ENCODE data around the gene RXRG.
"Not testable (repeated sequence)": the region's sequence is repeated elsewhere in the genome, so short reads cannot be mapped to it uniquely, and the experiment has no call there.

Gene RXRG

DNA sequence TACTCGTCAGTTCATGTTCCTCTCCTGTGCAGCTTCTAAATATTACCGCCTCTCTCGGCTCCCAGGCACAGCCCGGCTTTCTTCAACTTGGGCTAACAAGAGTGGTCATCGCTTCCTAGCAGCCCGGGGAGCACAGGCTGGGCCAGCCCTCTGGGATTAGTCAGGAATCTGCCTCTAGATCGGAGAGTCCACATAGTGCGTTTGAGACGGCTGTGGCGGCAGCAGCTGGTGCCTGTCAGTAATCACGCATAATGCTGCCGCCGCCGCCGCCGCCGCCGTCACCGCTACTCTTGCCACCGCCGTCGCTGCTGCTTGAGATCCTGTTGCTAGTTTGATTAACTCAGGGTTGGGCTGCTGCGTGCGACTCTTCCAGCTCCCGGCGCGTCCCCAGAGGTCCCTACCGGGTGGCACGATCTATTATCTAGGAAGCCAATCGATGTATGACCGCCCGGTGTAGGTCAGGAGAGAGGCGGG, at the start of gene RXRG:
TSS of gene RXRG (minus strand) at position 230 of the 474 bp plus-strand sequence. CDS start 233 bp downstream, outside the sequence.
- no peak for DNase-seq

DNA sequence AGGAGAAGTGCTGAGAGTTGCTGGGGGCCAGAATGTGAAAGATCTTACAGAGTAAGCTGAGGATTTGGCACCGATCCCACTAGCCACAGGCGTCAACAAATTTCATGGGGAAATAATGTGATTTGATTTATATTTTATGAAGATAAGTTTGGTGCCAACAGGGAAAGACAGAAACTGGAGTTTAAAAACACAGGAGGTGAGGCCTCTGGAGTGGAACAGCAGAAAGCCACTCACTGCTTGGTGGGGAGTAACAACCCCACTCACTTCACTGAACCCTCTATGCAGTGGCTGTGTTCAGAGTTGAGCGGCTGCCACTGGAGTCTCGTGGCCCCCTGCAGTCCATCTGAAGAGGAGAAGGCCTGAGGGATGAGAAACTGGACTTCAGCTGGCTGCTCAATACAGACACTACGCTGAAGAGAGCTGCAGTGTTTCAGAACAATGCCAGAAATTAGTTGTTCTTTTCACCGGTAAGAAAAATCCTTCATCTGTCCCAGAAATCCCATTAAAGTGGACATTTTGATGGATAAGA, 48.0 kb upstream of the RXRG start:
- no peak for DNase-seq

- DNase-seq, result no peak
Measured at GRCh38 chr1:165490175-165490574, 45.2 kb upstream of the RXRG start.

DNA sequence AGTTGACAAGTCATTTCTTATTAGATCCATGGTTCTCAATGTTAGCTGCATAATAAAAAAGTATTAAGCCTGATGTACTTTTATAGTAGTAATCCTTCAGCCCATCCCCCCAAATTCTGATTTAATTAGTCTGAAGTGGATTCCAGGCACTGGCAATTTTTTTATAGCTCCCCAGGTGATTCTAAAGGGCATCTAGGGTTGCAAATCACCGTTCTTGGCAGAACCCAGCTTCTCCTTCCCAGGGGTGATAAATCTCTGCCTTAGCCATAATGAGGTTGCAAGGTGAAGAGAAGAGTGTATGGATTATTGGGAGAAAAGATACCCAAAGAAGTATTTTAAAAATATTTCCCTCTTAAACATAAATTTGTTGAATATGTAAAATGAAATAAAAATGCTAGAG, 43.0 kb upstream of the RXRG start:
- no peak for DNase-seq

GRCh38 chr1:165486663-165487062, 41.7 kb upstream of the RXRG start:
- no peak for DNase-seq

DNA sequence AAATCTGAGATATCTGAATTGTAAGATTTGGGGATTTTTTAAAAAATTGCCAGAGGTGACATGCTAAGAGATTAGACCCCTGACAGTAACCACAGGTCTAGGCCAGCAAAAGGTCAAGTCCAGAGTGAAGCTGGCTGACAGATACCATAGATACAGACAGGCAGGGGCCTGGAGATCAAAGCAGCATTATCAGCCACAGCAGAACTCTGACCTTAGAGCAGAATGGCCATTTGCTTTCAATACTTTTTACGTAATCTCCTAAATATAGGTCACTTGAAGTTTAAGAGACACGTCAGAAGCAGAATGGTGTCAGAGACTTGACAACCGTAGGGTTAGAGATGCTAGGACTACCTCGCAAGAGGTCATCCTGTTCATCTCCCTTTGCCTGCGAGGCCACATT, 40.8 kb upstream of the RXRG start:
- DNase-seq, result no peak

GRCh38 chr1:165484532-165484931, 39.6 kb upstream of the RXRG start:
- DNase-seq, result no peak

- no peak for DNase-seq
Measured at GRCh38 chr1:165483412-165483811, 38.5 kb upstream of the RXRG start.

- DNase-seq, result no peak
Measured at GRCh38 chr1:165481820-165482532, 37.0 kb upstream of the RXRG start.

DNA sequence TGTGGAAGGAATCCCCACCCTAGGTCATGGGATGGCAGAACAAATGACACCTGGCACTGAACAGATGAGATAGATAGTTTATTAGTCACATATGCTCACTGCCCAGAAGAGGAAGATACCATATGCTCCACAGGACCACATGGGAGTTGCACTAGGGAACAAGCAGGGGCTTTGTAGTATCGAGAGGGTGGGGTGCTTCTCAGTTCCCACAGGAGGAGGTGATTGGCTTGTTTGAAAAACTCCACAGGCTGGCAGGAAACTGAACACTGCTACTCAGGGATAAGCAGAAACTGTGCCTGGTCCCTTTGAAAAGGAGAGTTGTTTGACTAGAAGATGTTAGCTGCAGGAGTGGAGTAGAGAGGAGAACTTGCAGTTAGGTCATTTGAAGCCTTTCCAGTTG, 31.9 kb upstream of the RXRG start:
- no peak for DNase-seq

- no peak for DNase-seq
Measured at GRCh38 chr1:165474196-165474595, 29.3 kb upstream of the RXRG start.

DNA sequence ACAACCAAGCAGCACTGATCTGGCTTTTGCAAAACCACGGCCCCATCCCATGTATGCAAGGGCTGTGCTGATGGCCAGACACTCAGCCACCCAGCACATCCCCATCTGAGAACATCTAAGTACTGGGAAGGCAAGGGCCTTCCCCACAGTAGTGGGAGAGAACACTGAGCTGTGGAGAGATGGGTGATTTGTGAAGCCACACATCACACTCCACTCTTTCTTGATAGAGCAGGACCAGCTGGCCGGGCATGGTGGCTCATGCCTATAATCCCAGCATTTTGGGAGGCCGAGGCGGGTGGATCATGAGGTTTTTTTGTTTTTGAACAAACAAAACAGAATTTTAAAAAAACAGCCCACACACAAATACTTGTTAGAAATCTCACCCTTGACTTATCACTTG, 28.2 kb upstream of the RXRG start:
- DNase-seq, result no peak

DNA sequence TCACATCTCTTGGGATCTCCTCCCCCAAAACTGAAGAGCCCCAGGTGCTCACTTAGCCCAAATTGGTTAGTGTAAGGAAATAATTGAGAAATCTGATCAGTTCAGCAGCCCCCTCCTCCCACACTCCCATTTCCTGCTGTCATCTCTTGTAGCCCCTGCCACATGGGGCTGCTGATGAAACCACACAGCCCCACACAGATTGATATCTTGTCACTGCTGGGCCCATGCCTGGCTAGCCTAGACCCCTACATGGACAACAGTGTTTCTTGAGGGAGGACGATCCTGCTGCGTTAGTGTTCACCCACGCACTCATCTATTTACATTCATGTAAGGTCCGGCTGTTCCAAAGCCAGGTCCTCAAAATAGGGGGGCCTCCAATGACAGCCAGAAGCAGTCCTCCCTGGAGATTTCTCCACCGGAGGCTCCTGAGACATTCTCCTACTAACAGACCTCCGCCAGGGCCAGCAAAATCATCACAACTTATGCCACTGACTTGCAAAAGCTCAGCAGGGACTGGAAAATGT, 23.9 kb upstream of the RXRG start:
- no peak for DNase-seq

DNA sequence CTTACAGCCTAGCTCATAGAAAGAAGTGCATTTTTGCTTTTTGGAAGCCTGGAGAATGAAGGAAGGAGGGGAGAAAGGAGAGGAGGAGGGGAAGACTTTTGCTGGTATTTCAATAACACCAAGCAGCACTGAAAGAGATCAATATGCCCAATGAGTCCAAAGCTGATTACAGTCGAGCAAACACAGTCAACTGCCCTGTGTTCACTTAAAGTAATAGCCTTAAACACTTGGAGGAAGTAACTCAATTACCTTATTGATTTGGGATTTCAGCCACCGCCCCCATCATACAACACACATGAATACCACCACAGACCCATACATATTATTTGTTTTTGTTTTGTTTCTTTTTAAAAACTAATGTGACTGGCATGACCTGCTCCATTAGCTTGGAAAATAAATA, 23.3 kb upstream of the RXRG start:
- no peak for DNase-seq

DNA sequence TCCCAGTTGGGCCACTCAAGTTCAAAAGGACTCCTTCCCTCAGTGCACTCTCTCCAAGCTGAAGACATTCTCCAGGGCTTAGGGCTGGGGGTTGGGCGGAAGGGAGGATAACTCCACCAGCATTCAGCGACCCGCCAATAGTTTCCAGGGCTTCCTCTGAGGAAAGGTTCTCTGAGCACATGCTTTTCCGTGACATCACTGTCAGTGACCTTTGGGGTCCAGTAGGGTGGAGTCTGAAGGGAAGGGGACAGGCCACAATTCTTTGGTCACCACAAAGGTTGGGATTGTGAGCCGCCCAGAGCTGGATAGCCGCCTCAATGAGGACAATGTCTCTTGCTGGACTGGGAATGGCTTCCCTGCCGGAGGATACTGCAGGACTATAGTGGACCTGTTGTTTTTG, 22.8 kb upstream of the RXRG start:
- no peak for DNase-seq

- DNase-seq, result no peak
Measured at GRCh38 chr1:165463978-165464377, 19.1 kb upstream of the RXRG start.

GRCh38 chr1:165459683-165460082, 14.8 kb upstream of the RXRG start:
- DNase-seq, result not testable (repeated sequence)

GRCh38 chr1:165456861-165457260, 11.9 kb upstream of the RXRG start:
- DNase-seq, result no peak

DNA sequence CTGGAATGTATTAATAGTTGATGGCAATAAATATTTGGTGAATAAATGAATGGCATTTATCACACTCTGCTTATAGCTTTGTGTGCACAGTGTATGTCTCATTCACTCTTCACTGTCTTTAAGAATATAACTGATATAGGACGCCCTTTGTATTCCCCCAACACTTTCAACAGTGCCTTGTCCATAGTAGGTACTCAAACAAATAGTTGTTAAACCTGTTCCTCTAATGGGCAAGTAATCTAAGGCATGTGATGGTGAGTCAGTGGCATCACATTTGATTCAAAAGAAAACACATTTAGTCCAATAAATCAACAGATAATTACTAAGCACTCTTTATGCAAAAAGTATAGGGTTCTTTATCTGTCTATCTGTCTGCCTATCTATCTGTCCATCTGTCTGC, 11.2 kb upstream of the RXRG start:
- DNase-seq, result no peak

DNA sequence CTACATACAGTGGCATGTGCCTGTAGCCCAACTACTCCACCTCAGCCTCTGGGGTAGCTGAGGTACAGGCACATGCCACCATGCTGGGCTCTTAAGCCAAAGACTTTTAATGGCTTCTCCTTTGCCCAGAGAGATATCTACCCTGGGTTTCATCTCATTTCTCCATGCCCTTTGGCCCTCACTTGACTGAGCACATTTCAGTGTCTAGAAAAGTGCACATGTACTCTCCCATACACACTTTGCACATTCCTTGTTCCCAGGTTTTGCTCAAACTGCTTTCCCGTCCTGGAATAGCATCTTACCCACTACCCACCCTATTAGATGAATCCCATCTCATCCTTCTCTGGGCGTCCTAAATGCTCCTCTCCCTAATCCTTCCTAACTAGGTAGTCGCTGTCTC, 10.2 kb upstream of the RXRG start:
- no peak for DNase-seq

DNA sequence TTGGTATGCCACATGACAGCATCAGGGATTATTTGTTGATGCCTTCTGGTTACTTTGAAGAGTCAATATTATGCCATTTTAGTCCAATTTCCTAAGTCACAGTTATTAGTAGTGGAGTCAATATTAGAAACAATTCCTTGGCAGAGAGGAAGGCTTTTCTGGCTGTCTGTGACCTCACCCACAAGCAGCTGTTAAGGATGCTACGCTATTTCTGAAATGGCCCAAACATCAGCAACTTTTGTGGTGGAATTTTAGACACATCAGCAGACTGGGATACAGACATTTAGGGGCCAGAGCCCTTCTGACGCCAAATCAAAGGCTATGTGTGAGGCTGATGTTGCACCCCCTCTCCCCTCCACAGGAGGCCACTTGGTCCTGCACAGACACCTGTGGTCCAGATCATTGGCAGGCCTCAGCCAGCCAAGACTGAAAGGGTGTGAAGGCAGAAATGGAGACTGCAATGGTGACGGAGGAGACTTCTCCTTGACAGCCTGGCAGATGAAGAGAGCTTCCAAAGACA, 9.2 kb upstream of the RXRG start:
- no peak for DNase-seq

- no peak for DNase-seq
Measured at GRCh38 chr1:165452336-165453130, 7.6 kb upstream of the RXRG start.

GRCh38 chr1:165451691-165452090, 6.8 kb upstream of the RXRG start:
- DNase-seq, result no peak

DNA sequence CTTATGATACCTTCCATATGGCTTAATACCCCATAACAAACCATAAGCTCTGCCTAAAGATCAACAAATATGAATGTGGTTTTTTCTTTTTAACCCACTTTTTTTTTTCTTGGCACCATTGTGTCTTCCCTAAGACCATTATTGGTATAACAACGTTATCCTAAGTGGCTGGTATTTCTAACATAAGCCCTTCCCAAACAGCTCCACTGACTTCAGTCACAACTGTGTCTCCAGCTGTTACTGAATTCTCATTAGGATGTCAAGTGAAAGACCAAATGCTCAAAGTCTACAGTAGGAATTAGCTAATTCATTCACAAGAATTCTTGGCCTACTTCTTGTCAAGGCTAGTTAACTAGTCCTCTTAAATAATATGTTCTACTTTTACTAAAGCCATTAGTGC, 4.2 kb upstream of the RXRG start:
- DNase-seq, result no peak
